PFSK-1 (cell line): ENCODE measurements around the gene SAPCD2.

ENCODE experiments used
- FOXP2 ChIP-seq: optimal IDR thresholded peaks from 2 replicates; pipeline ENCODE3; 2011; ENCODE audit warnings: borderline replicate concordance, control low read depth, inconsistent platforms; ENCODE audit not compliant: insufficient read depth; ENCODE audit errors: extremely low read length, extremely low read depth
- POLR2AphosphoS5 ChIP-seq: IDR thresholded peaks from 2 replicates; pipeline ENCODE4 v1.6.1; 2012; ENCODE audit warnings: low read depth, mild to moderate bottlenecking, control low read depth, low read length, moderate library complexity
- REST ChIP-seq, 2 experiments: IDR thresholded peaks; 2 replicates each; pipeline versions ENCODE4 v1.6.1 to v1.8.0; 2011 to 2012; ENCODE audit warnings: low read depth in 2 of 2, low read length in 2 of 2, control low read depth in 1 of 2, inconsistent platforms in 1 of 2, mild to moderate bottlenecking in 1 of 2, moderate library complexity in 1 of 2; ENCODE audit not compliant: insufficient read depth in 1 of 2
- TAF1 ChIP-seq: IDR thresholded peaks from 2 replicates; pipeline ENCODE4 v1.6.1; 2012; ENCODE audit warnings: low read length, control low read depth, borderline replicate concordance; ENCODE audit not compliant: insufficient read depth

DNA sequence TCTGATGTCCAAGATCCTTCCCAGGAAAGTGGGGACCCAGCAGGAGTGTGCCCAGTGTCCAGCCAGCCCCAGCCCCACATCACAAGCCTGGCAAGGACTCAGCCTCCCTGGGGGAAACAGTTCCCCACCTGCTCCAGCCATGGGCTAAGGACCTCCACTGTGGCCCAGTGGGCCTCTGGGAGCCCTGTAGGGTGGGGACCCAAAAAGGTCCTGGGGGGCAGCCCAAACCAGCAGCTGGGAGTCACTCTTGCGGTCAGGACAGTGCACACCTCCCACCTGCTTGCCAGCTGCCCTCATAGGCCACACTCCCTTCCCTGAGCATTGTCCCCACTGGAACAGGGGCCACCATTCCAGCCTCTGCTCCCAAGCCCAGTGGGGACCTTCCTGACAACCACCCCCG lies 44.0 kb downstream of the SAPCD2 start:
- TF ChIP-seq POLR2AphosphoS5 (no peak), TAF1 (no peak), REST (IDR thresholded peaks at IDR 0.05; ENCODE audit: insufficient read depth in 1 of 2, low read depth in 2 of 2, low read length in 2 of 2) (no peak), FOXP2 (no peak)
